GM19438 (cell line): ENCODE data around the gene DIP2C.
A peak's percentile ranks its signal among the peaks of the same experiment; 100 is the strongest.
"Not testable (repeated sequence)": the region's sequence is repeated elsewhere in the genome, so short reads cannot be mapped to it uniquely, and the experiment has no call there.

Experiments used
- ATAC-seq: cut with Tn5 transposase; IDR thresholded peaks from one replicate; pipeline ENCODE4 v1.9.1; 2021; ENCODE audit warnings: low read depth; ENCODE audit not compliant: unreplicated experiment

The DIP2C gene

DNA sequence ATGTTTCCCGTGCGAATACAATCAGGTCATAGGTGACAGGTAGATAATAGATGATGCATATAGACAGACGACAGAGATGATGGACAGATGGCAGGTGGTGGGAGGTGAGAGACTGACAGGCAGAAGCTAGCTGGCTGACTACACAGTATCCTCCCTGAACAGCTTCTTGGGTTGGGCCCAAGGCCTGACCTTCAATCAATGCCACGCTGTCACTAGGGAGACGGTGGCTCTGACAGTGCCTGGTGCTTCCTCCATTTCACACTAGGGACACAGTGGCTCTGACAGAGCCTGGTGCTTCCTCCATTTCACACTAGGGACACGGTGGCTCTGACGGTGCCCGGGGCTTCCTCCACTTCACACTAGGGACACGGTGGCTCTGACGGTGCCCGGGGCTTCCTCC is 200.1 kb downstream of the DIP2C start:
- ATAC-seq, result no peak

DNA sequence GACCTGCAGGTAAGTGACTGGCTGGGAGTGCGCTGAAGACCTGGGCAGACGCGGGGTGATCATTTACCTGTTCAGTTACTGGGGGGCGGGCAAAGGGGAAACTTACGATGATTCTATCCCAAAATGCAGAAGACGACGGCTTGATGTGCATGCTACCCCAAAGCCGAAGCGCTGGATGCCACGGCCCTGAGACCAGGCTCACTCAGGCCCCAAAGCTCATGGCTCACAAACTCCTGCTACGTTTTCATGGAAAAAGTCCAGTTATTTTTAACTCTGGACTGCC is 200.6 kb downstream of the DIP2C start:
- ATAC-seq, result no peak

DNA sequence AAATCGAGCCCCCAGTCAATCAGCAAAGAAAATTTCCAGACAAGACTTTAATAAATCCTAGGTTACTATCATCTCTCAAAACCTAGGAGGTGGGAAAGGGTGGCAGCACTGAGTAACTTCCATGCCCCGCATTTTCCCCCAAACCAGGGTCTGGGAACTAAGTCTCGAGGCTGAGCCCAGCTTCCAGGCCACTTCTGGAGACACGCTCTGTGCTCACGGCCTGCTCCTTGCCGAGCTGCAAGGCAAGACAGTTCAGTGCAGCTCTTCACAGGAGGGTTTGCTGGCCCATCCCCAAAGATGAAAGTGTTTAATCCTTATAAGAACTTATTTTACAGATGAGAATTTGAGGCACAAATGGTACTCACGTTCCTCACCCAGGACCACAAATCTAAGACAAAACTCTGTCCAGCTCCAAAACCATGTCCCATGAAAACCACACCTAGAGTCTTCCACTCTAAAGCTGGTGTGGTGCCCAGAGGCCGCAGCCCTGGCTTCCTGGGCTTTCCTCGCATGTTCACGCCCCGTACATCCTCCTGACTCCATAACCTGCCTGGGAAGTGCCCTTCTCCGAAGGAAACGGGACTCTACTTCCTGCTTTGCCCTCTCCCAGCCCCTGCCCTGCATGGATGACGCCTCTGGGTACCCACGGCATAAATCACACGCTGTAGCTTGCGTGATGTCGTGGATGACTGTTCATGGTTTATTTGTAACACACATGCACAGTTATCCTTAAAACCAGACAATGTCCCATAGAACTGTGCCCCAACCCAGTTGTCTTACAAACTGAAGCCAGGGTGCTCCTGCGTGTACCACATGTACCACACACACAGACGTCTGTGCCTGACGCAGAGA is 201.2 kb downstream of the DIP2C start:
- ATAC-seq, result no peak

DNA sequence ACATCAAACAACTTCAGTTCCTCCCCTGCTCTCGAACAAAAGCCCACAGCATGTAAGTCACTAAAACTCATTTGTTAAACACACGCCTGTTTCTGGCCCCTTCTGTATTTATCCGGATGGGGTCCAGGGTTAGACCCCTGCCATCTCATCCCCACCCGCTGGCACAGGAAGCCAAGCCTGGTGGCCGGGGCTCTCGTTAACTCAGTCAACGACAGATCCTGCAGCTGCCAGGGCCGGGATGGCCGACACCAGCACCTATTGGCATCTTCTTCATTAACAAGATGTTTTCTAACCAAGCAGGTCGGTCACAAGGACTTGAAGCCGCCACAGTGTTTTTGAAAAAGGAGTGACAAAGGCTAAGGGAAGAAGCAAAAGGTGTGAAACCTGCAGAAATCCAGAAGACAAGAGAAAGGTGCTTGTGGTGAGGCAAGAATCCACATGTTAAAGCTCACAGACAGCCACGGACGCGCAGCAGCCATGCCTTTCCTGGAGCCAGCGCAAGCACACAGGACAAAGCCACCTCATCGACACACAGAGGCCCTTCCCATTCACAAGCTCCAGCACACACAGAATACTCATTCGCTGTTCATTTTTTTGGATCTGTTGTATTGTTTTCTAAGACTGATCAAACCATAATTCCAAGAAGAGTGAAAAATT is 202.7 kb downstream of the DIP2C start:
- no peak for ATAC-seq

DNA sequence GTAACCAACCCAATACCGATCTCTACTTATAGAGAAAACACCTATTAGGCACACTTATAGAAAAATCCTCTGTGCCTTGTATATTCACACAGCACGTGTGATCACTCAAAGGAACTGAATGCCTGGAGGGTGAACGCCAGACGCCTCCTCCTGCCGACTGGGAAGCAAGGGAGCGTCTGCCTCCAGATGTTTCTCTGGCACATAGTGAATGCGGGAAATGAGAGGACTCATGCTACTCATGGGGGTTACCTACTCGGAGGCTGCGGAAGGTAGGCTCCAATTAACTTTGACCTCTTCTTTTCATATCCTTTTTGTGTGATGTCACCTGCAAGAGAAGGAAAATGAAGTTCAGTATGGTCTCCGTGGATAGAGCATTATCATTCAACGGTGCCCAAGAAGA is 203.3 kb downstream of the DIP2C start:
- no peak for ATAC-seq

DNA sequence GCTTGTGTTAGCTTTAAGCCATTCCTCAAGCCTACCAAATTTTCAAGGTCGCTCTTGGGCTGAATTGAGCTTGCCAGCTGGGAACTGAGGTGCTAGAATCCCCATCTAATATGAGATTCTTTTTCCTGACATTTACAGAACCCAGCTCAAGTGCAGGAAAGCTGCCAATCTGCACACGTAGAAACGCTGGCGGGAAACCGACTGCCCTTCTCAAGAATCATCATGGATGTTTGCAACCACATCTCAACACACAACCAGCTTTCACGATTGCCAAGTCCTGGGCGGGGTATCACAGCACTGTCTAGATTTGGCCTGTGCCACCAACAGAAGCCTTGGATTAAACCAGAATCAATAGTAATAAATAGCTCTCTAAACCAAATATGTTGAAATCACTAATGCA is 203.7 kb downstream of the DIP2C start:
- ATAC-seq, result no peak

DNA sequence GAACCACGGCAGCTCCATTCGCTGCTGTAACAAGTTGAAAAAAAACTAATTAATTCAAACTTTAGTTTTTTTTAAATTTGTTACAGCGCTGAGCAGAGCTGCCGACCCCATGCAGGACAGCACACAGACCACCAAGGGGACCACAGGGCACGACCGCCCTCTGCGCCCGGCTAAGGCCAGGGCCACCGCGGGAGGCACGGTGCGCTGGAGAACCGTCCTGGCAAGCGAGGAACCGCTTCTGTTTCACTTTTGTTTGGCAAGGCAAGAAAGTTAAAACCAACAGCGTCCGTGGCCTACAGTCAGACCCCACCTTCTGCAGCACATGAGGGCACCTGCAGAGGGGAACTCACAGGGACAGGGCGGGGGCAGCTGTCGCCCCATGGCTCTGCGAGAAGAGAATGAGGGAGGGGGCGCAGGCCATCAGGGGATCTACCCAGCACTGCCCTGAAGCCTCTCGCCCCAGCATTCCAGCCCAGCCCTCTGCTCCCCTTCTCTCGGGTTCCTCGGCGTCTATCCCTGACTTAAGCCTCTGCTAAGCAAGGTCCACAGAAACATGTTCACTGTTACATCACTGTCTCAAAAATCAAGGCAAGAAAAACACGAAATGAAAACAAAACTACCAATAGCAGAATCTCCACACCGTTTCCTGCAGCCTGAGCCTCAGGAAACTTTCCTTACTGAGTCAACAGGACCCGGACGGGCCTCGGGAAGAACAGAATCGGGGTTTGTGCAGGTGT is 204.4 kb downstream of the DIP2C start:
- peak; percentile 91 for ATAC-seq

DNA sequence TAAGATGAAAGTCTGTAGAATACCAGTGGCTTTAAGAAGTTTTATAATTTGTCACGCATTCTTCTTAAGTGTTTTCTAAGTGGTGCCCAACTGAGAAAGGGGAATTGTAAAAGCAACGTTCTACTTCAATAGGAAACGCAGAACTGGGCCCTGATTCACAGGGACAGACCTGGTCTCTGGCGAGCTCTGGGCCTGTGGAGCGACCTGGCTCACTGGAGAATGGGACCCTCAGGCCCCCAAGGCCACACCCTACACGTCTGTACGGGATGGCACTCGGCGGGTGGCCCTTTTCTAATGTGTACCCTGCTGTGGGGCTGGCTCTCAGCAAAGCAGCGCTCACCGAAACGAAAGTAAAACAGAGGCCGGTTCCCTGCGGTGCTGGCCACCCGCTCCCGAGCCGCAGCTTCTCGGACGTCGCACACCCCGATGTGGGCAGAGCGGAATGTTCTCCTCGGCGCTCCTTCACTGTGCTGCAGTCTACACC is 205.0 kb downstream of the DIP2C start:
- ATAC-seq, result peak; percentile 79

DNA sequence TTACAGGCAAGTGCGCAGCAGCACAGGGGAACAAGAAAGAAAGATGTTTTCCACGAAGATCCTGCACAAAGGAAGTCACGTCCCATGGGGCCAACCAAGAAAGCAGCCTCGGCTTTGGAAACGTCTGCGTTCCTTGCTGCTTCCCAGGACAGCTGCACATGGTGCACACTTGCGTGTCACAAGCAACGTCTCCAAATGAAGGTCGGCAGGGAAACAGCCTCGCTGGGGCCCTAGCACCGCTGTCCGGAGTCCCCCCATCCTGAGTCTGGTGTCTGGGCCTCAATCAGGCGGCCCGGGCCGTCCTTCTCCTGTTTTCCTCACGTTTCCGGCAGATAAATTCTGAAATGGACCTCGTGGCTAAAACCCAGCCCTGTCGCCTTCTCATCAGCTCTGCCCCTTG is 206.2 kb downstream of the DIP2C start:
- no peak for ATAC-seq

DNA sequence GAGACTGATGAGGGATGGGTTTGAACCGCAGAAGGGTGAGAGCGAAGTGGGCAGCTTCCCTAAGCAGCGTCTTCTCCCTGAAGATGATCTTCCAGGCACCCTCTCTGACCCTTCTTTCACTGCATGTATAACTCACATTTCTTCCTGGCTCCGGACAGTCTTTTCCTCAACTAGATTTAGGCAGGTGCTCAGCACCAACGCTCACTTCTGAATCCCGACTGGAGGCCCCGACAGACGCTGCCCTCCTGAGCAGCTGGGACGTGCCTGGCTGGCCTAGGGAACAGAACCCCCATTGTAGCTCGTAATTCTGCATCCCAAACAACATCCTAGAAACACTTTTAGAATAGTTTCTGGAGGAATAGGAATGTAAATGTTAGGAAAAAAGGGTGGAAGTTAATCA is 206.6 kb downstream of the DIP2C start:
- no peak for ATAC-seq

DNA sequence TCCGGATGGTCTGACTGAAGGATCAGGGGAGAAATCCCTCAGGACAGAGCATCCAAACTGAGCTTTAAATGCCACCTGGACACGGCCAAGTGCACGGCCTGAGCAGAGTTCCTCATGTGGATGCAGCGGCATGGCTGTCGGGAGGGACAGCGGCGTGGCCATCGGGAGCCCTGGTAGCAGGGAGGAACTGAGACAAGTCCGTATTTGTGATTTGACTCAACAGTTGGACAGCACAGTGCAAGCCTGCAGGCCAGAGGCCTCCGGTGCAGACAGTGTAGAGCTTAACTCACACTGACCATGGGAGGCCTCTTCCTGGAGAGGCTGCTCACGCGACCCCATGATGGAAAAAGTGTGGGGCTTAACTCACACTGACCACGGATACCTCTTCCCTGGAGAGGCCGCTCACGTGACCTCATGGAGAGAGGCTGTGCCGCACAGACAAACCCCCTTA is 207.4 kb downstream of the DIP2C start:
- no peak for ATAC-seq

DNA sequence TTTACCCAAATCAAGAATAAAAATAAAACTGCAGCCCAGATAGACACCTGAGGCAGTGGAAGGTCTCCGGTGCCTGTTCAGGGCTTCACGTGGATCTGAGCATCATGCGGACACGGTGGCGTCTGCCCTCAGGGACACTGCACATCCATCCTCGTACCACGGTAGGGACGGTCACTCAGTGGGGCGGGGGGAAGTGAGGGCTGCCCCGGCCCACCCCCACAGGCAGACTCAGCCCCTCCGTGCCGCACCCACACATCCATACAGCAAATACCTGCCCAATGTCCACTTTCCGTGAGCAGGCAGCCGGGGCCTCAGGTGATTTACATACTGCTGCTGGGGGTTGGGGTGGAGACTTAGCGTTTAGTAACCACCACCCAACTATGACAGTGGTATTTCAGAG is 207.8 kb downstream of the DIP2C start:
- ATAC-seq, result no peak

DNA sequence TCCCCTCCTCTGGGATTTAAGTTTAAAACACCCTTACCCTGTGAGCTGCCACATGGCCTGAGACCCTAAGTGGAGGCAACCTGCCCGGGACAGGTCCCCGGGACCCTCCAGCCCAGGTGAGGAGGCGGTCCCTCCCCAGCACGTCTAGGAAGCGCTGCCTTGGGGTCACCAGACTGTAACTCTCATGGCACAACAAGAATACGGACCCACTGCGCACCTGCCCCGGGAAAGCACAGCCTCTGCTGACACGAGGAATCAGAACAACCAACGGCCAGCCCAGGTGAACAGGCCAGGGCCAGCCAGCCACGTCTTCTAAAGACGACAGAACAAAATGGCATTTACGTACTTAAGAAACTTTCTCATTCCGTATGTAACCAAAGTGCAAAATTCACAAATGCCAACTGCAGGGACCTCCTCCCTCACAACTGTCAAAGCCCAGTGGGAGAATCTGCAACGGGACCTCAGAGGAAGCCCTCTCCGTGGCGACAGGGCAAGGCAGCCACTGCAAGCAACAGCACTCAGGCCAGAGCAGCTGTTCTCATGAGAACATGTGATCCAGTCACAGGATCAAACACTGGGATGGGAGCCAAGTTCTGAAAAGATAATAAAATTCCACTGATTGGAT is 208.4 kb downstream of the DIP2C start:
- no peak for ATAC-seq

DNA sequence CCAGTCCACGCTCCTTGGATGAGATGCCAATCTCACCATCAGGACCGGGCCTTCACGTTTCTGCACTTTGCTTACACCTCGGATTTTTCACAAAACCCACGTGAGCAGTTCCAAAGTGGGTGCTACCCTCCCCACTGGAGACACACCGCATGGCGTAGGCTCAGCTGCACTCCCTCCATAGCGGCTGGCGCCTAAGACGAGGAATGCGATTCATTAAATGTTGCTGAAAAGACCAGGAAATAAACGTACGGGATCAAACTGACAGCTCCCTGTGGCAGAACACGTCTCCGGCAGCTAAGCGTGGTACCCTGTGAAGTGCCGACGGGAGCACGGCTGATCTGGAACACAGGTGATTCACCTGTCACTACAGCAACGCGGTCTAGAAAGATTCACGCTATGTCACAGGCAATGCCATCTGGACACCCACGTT is 209.0 kb downstream of the DIP2C start:
- no peak for ATAC-seq

DNA sequence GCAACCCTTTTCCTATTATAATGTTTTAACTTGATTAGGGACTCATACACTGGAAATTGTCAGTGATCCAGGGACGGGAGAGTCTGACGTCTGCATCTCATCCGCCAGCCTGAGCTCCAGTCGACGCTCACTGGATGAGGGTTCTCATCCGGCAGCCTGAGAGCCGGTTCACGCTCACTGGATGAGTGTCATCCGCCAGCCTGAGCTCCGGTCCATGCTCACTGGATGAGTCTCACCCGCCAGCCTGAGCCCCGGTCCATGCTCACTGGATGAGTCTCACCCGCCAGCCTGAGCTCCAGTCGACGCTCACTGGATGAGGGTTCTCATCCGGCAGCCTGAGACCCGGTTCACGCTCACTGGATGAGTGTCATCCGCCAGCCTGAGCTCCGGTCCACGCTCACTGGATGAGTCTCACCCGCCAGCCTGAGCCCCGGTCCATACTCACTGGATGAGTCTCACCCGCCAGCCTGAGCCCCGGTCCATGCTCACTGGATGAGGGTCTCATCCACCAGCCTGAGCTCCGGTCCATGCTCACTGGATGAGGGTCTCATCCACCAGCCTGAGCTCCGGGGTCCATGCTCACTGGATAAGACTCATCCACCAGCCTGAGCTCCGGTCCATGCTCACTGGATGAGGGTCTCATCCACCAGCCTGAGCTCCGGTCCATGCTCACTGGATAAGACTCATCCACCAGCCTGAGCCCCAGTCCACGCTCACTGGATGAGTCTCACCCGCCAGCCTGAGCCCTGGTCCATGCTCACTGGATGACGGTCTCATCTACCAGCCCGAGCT is 209.6 kb downstream of the DIP2C start:
- ATAC-seq, result not testable (repeated sequence)

DNA sequence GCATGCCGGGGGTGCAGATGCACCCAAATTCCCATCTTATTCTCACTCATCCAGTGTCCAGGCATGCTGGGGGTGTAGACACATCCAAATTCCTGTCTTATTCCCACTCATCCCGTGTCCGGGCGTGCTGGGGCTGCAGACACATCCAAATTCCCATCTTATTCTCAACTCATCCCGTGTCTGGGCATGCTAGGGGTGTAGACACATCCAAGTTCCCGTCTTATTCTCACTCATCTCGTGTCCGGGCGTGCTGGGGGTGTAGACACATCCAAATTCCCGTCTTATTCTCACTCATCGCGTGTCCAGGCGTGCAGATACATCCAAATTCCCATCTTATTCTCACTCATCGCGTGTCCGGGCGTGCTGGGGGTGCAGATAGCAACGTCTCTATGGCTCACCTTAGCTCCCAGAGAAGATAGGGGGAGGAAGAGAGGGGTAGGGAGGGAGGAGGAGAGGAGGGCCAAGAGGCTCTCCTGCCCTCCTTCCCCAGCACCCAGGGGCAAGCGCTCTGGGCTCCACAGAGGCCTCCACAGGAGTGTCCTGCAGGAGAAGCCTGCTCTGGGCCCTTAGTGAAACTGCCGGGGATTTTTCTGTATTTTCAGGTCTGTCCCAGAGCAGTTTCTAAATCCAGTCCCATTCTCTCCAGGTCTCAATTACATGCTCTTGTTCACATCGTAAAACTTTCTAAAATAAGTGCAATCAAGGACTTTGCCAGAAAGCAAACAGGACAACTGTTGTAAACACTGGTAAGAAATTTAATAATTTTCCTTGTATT is 210.8 kb downstream of the DIP2C start:
- ATAC-seq, result no peak

DNA sequence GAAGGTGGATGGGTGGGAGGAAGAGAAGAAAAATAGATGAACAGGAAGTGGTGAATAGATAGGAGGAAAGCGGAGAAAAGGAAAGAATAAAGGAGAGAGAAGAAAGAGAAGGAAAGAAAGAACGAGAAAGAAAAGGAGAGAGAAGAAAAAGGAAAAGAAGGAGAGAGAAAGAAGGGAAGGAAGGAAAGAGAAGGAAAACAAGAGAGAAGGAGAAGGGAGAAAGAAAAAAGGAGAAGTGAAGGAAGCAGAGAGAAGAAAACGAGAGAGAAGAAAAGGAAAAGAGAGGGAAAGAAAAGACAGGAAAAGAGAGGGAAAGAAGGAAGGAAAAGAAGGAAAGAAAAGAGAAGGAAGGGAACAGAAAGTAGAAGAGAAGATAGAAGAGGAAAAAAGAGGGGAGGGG is 211.8 kb downstream of the DIP2C start:
- no peak for ATAC-seq

DNA sequence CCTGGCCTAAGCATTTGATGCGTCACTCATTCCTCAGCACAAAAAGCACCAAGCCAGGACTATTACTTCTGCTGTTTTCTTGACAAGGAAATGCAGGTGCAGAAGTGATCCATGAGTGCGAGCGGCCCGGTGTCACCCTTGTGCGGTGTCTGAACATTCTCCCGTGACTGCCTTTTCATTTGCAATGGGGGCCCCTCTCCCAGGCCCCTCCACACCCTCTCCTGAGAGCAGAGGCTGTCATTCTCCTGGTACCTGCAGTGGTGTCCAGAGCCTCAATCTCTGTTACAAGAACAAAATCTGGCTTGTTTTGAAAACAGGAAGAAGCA is 213.1 kb downstream of the DIP2C start:
- no peak for ATAC-seq

DNA sequence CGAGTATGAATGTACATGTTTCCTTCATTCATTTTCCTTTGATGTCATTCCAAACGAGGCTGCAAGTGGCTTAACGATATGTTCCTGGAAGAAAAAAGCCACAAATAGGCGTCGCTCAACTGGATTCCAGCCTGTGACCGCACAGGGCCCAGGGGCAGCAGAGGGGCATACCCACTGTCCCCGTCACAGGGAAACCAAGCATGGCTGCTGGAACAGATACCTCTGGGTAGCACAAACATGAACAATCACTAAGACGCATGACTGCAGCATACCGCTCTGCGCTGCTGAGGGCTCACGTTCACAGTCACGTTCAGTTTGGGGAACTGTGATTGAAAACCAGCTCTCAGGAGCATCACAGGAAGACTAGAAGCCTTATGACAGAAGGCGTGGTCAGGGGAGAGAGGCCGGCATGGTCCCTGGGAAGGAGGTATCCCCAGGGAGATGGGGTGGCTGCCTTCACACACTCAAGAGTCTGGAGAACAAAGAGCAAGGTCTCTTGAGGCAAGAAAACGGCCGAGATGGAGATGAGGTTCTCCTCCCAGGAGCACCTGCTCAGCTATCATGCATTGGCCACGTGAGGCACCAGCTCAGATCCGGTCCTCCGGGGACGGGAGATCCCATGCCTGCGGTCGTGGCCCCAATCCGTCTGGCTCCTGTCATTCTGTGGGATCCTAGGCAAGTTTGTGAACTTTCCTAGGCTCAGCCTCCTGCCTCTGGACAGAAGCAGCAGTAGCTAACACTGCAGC is 213.6 kb downstream of the DIP2C start:
- ATAC-seq, result no peak
